Osteoblast (primary cell): ENCODE results near the gene GALNT15. TPM values are rescaled to one million over a fixed set of nuclear protein-coding genes. Genes with fewer than 3 reads are reported as not detected.

Experiments
- DNase-seq: peaks from one replicate; pipeline ENCODE4 v3.0.0; 2011; ENCODE audit warnings: low spot score, mixed read lengths; ENCODE audit not compliant: insufficient read length; ENCODE audit errors: missing footprints
- H2AFZ ChIP-seq: 2 replicates; pipeline ENCODE4 v1.6.0; 2011; ENCODE audit warnings: mild to moderate bottlenecking, low read length
- H3K27ac ChIP-seq: 2 replicates; pipeline ENCODE4 v1.5.1; 2011; ENCODE audit warnings: mild to moderate bottlenecking, low read depth, low read length, moderate library complexity
- H3K27me3 ChIP-seq: 2 replicates; pipeline ENCODE4 v1.6.0; 2012; ENCODE audit warnings: mild to moderate bottlenecking, control low read depth, inconsistent platforms, low read length, moderate library complexity; ENCODE audit not compliant: insufficient read depth
- H3K36me3 ChIP-seq: 2 replicates; pipeline ENCODE4 v1.5.1; 2011; ENCODE audit warnings: mild to moderate bottlenecking, low read length, control low read depth, moderate library complexity; ENCODE audit not compliant: insufficient read depth
- H3K4me1 ChIP-seq: 2 replicates; pipeline ENCODE4 v1.5.1; 2011; ENCODE audit warnings: mild to moderate bottlenecking, low read length, control low read depth, moderate library complexity; ENCODE audit not compliant: insufficient read depth
- H3K4me2 ChIP-seq: 2 replicates; pipeline ENCODE4 v1.6.0; 2011; ENCODE audit warnings: mild to moderate bottlenecking, low read length; ENCODE audit not compliant: insufficient read depth
- H3K4me3 ChIP-seq: fragments of 200-600 bp; sonication (generic); 3 replicates; pipeline ENCODE4 v1.5.1; 2012; ENCODE audit warnings: mild to moderate bottlenecking, low read length, inconsistent platforms; ENCODE audit not compliant: insufficient read depth
- H3K79me2 ChIP-seq: 2 replicates; pipeline ENCODE4 v1.6.0; 2012; ENCODE audit warnings: mild to moderate bottlenecking, low read length, control low read depth, inconsistent platforms; ENCODE audit not compliant: insufficient read depth
- H3K9me3 ChIP-seq: 2 replicates; pipeline ENCODE4 v1.5.1; 2011; ENCODE audit warnings: low read depth, low read length, control low read depth
- H4K20me1 ChIP-seq: 2 replicates; pipeline ENCODE4 v1.6.0; 2012; ENCODE audit warnings: mild to moderate bottlenecking, low read length, control low read depth; ENCODE audit not compliant: insufficient read depth
- total RNA-seq: library from RNA; depleted of rRNA; stranded (reverse); fragments of >200 nt; gene quantifications from 2 replicates; pipeline ENCODE4 v1.2.3, GENCODE V29; 2012
- TF ChIP-seq, protein P1 (sequence below): IDR thresholded peaks from 2 replicates; pipeline ENCODE4 v1.5.1; 2011; ENCODE audit warnings: mild to moderate bottlenecking, low read depth, low read length, moderate library complexity; ENCODE audit errors: extremely low read depth

The GALNT15 gene
- total RNA-seq, 1 donor = 6.5 TPM

DNA sequence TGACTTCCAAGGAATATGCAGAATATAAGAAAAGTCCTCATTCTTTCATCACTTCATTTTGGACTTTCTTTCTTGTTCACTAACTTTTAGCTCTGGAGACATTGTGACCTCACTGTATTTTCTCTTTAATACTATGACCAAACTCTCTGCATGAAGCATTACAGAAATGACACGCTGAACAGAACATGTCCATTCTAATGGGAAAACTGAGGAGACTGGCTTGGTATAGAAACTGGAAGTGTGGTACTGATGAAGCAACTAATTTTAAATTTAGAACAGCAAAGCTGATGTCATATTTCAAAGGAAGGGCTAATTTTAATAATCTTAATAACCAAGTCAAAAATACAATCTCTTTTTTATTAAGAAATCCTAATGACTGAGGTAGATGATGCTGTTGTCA, 85.6 kb downstream of the GALNT15 start:
- H3K27me3 ChIP-seq = no peaks in the 10 kb centered on the region
- H3K9me3 ChIP-seq = no peaks in the 10 kb centered on the region
- H3K4me2 ChIP-seq = no peak overlapping the region
- peaks cover 24% of the 10 kb centered on the region for H3K36me3 ChIP-seq
- H3K79me2 ChIP-seq = peaks cover 42% of the 10 kb centered on the region
- H3K27ac ChIP-seq = no peak overlapping the region
- H3K4me3 ChIP-seq = no peak overlapping the region
- H3K4me1 ChIP-seq = peaks cover 15% of the 10 kb centered on the region
- TF ChIP-seq, protein P1, sequence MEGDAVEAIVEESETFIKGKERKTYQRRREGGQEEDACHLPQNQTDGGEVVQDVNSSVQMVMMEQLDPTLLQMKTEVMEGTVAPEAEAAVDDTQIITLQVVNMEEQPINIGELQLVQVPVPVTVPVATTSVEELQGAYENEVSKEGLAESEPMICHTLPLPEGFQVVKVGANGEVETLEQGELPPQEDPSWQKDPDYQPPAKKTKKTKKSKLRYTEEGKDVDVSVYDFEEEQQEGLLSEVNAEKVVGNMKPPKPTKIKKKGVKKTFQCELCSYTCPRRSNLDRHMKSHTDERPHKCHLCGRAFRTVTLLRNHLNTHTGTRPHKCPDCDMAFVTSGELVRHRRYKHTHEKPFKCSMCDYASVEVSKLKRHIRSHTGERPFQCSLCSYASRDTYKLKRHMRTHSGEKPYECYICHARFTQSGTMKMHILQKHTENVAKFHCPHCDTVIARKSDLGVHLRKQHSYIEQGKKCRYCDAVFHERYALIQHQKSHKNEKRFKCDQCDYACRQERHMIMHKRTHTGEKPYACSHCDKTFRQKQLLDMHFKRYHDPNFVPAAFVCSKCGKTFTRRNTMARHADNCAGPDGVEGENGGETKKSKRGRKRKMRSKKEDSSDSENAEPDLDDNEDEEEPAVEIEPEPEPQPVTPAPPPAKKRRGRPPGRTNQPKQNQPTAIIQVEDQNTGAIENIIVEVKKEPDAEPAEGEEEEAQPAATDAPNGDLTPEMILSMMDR = no peak
- DNase-seq = no peak
- H2AFZ ChIP-seq = no peak overlapping the region
- no peaks in the 10 kb centered on the region for H4K20me1 ChIP-seq

DNA sequence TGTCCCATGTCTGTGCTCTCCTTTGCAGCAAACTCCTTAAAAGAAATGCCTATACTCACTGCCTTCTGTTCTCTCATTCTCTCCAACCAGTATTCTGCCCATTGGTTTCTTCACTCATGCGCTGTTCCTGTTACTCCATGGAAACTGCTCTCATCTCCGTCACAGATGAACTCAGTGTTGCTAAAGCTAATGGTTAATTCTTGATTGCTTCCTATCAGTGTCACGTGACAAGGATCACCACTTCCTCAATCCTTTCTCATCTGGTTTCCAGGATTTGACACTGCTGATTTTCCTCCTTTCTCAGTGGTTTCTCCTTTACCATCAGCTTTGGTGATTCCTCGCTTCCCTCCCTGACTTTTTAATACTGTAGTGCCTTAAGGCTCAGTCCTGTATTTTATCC, 87.7 kb downstream of the GALNT15 start:
- Histone ChIP-seq H3K4me2 (no peak overlapping the region), H3K4me1 (peaks cover 29% of the 10 kb centered on the region), H3K27me3 (no peaks in the 10 kb centered on the region), H2AFZ (no peak overlapping the region), H3K27ac (no peak overlapping the region), H3K4me3 (no peak overlapping the region), H3K9me3 (no peaks in the 10 kb centered on the region), H4K20me1 (no peaks in the 10 kb centered on the region), H3K36me3 (peaks cover 24% of the 10 kb centered on the region), H3K79me2 (peaks cover 63% of the 10 kb centered on the region)
- TF ChIP-seq, protein P1 = no peak
- DNase-seq = no peak

DNA sequence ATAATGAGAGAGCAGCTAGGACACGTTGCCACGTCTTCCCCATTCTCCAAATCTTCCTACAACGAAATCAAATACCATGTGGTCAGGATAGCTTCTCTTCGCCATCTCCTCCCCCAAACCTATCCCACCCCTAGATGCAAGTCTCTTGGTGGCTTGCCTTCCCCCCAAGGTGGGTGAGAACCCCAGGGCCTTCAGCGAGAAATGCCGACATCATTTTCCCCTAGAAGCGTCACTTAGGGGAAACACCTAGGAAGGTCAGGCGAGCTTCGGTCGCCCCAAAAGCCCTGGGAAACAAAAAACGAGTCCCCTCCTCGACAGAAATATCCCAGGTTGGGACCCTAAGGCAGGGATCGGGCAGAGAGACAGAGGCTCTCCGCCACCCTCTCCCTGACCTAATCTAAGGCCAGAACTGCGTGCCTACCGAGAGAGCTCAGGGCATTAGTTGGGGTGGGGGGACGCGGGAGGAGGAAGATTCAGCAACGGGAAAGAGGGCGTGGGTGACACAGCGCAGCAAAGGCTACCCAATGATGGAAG, 89.8 kb downstream of the GALNT15 start:
- Histone ChIP-seq H3K4me2 (peak overlapping the region; percentile 99), H3K4me3 (peak overlapping the region; percentile 98), H3K9me3 (no peaks in the 10 kb centered on the region), H4K20me1 (no peaks in the 10 kb centered on the region), H2AFZ (peak overlapping the region; percentile 99), H3K27me3 (no peaks in the 10 kb centered on the region), H3K79me2 (peaks cover 76% of the 10 kb centered on the region), H3K27ac (peak overlapping the region; percentile 98), H3K4me1 (peaks cover 29% of the 10 kb centered on the region), H3K36me3 (peaks cover 20% of the 10 kb centered on the region)
- peak; percentile 74 for DNase-seq
- TF ChIP-seq, protein P1 = no peak

DNA sequence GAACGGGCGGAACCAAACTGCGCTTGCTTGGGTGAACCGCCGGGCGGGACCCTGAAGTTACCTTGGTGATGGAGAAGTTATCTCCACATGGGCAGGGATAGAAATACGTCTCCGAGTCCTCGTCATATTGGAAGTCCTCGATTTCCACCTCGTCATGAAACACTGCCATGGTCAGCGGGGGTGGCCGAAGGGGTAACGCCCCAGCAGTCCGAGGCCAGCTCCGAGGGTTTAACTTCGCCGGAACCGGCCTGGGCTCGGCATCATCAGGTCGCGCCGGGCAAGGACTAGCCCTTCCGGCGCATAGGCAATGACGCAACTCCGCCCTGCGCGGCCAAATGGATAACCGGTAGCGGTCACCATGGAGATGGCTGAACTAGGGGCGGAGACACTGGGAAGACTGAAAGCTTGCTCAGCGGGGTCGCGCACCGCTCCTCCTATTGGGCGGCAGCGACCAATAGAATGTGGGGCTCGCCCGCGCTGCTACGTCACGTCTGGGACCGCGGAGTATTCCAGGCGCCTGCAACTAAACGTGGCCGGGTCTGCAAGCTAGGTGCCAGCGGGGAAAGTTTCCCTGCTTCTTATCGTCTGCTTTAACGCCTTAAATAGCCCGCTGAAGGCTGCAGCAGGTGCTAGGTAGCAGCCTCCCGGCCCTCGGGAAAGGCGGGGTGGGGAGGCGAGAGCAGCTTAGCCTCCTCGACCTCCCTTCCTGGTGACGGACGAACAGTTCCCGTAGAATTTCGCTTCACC, 90.4 kb downstream of the GALNT15 start, which contains the start of the genes DPH3 and OXNAD1:
TSS of gene DPH3 (minus strand) at position 236 of the 747 bp plus-strand sequence. CDS start at position 169, 67 bp downstream.
TSS of gene OXNAD1 (plus strand) at position 505 of the 747 bp plus-strand sequence. CDS start 5,741 bp downstream, outside the sequence.
- TF ChIP-seq, protein P1 = no peak
- peaks cover 16% of the 10 kb centered on the region for H3K36me3 ChIP-seq
- peak within 1 kb of the TSS; percentile 99 for H2AFZ ChIP-seq
- H3K79me2 ChIP-seq = peaks cover 76% of the 10 kb centered on the region
- H3K4me1 ChIP-seq = peaks cover 29% of the 10 kb centered on the region
- H3K4me2 ChIP-seq = peak within 1 kb of the TSS; percentile 99
- no peaks in the 10 kb centered on the region for H3K27me3 ChIP-seq
- H3K9me3 ChIP-seq = no peaks in the 10 kb centered on the region
- H4K20me1 ChIP-seq = no peaks in the 10 kb centered on the region
- H3K27ac ChIP-seq = peak within 1 kb of the TSS; percentile 98
- peak; percentile 95 for DNase-seq
- peak within 1 kb of the TSS; percentile 98 for H3K4me3 ChIP-seq
